Measurements from ENCODE around the gene EPB41L4A.

The EPB41L4A gene

DNA sequence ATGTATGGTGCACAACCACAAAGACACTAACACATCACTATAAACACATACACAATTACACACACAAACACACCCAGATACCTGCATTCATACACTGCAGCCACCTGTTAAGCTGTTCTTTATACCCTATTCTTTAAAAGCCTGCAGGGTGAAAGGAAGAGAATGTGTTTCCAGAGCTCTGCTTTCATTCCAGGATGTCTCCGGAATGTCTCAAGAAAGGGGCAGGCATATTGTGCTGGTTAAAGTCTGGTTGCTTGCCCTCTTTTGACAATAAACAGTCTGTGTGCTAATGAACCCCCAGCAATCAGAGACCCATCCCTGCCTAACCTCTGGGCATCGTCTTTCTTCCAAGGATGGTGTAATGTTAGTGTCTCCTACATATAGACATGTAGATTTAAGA lies 181.6 kb downstream of the EPB41L4A start:
- Histone ChIP-seq H2BK120ac (ENCODE audit: low read depth, low read length) (no peak overlapping the region), H3K4me2 (ENCODE audit: low read length, poor library complexity, severe bottlenecking) (no peak overlapping the region), H3K27me3 (ENCODE audit: control insufficient read depth in 1 of 2, insufficient read depth in 1 of 2, low read length in 2 of 2) (no peaks in the 10 kb centered on the region), H3K4me3 (ENCODE audit: insufficient read depth in 1 of 2, low read depth in 1 of 2, low read length in 2 of 2) (no peak overlapping the region), H2AK5ac (ENCODE audit: low read length, severe bottlenecking) (no peak overlapping the region), H3K4me1 (ENCODE audit: control insufficient read depth, insufficient read depth, low read depth, low read length) (no peaks in the 10 kb centered on the region), H3K27ac (ENCODE audit: low read length, poor library complexity, severe bottlenecking) (no peak overlapping the region), H3K9ac (ENCODE audit: low read length) (no peak overlapping the region), H3K36me3 (ENCODE audit: control insufficient read depth in 1 of 2, insufficient read depth in 2 of 2, low read depth in 1 of 2, low read length in 2 of 2) (no peaks in the 10 kb centered on the region), H3K4ac (ENCODE audit: low read depth in 1 of 2, low read length in 2 of 2) (no peak overlapping the region), H4K91ac (ENCODE audit: low read length) (no peak overlapping the region), H2AFZ (ENCODE audit: low read depth, low read length) (no peak overlapping the region), H3K9me3 (ENCODE audit: control insufficient read depth, low read length) (no peaks in the 10 kb centered on the region), H3K79me1 (replicated peaks; ENCODE audit: low read length, poor library complexity, severe bottlenecking) (no peaks in the 10 kb centered on the region), H3K23ac (ENCODE audit: low read length in 2 of 2) (no peak overlapping the region), H2BK12ac (ENCODE audit: low read length in 2 of 2) (no peak overlapping the region), H2BK15ac (ENCODE audit: low read depth, poor library complexity, severe bottlenecking) (no peak overlapping the region), H3K18ac (ENCODE audit: low read depth in 1 of 2, low read length in 2 of 2) (no peak overlapping the region), H4K8ac (ENCODE audit: low read length) (no peak overlapping the region), H2BK5ac (ENCODE audit: low read depth, low read length, poor library complexity, severe bottlenecking) (no peak overlapping the region), H3K14ac (ENCODE audit: low read length in 2 of 2) (no peak overlapping the region)
- no peak for DNase-seq
- 92% methylated on average over 1 of the region's 2 CpGs for WGBS

DNA sequence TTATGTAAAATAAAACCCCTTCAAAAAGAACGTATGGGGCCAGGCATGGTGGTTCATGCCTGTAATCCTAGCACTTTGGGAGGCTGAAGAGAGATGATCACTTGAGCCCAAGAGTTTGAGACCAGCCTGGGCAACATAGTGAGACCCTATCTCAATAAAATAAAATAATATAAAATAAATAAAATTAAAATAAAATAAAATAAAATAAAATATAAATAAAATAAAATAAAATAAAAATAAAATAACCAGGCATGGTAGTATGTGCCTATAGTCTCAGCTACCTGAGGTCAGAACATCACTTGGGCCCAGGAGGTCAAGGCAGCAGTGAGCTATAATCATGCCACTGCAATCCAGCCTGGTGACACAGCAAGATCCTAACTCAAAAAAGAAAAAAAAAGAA lies 185.1 kb downstream of the EPB41L4A start:
- Histone ChIP-seq H3K27me3 (ENCODE audit: control insufficient read depth in 1 of 2, insufficient read depth in 1 of 2, low read length in 2 of 2) (no peaks in the 10 kb centered on the region), H2BK5ac (ENCODE audit: low read depth, low read length, poor library complexity, severe bottlenecking) (no peak overlapping the region), H4K91ac (ENCODE audit: low read length) (no peak overlapping the region), H3K14ac (ENCODE audit: low read length in 2 of 2) (no peak overlapping the region), H2BK12ac (ENCODE audit: low read length in 2 of 2) (no peak overlapping the region), H3K4me3 (ENCODE audit: insufficient read depth in 1 of 2, low read depth in 1 of 2, low read length in 2 of 2) (no peak overlapping the region), H2AK5ac (ENCODE audit: low read length, severe bottlenecking) (no peak overlapping the region), H4K8ac (ENCODE audit: low read length) (no peak overlapping the region), H3K4ac (ENCODE audit: low read depth in 1 of 2, low read length in 2 of 2) (no peak overlapping the region), H2BK120ac (ENCODE audit: low read depth, low read length) (no peak overlapping the region), H2AFZ (ENCODE audit: low read depth, low read length) (no peak overlapping the region), H3K4me2 (ENCODE audit: low read length, poor library complexity, severe bottlenecking) (no peak overlapping the region), H3K4me1 (ENCODE audit: control insufficient read depth, insufficient read depth, low read depth, low read length) (no peaks in the 10 kb centered on the region), H3K9me3 (ENCODE audit: control insufficient read depth, low read length) (no peaks in the 10 kb centered on the region), H2BK15ac (ENCODE audit: low read depth, poor library complexity, severe bottlenecking) (no peak overlapping the region), H3K27ac (ENCODE audit: low read length, poor library complexity, severe bottlenecking) (no peak overlapping the region), H3K9ac (ENCODE audit: low read length) (no peak overlapping the region), H3K23ac (ENCODE audit: low read length in 2 of 2) (no peak overlapping the region), H3K36me3 (ENCODE audit: control insufficient read depth in 1 of 2, insufficient read depth in 2 of 2, low read depth in 1 of 2, low read length in 2 of 2) (no peaks in the 10 kb centered on the region), H3K79me1 (replicated peaks; ENCODE audit: low read length, poor library complexity, severe bottlenecking) (no peaks in the 10 kb centered on the region), H3K18ac (ENCODE audit: low read depth in 1 of 2, low read length in 2 of 2) (no peak overlapping the region)
- WGBS: 80% methylated on average over 1 of the region's 1 CpG
- DNase-seq: no peak

DNA sequence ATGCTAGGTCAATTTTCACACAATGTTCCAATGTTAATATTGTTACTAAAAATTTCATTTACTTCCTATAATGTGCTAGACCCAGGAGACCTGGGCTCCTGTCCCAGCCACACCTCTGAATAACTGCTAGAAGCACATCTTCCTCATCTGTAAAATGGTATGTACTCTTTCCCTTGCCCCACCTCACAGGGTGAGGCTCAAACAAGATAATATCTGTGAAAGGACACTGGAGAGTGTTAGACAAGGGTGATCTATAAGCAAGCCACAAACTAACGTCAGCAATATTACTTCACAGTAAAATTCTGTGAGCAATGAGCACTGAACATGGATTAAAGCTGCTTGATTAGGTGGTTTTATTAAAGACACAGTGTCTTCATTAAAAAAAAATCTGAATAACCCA lies 186.4 kb downstream of the EPB41L4A start:
- Histone ChIP-seq H3K4me2 (ENCODE audit: low read length, poor library complexity, severe bottlenecking) (no peak overlapping the region), H3K27ac (ENCODE audit: low read length, poor library complexity, severe bottlenecking) (no peak overlapping the region), H2BK12ac (ENCODE audit: low read length in 2 of 2) (no peak overlapping the region), H2BK5ac (ENCODE audit: low read depth, low read length, poor library complexity, severe bottlenecking) (no peak overlapping the region), H3K18ac (ENCODE audit: low read depth in 1 of 2, low read length in 2 of 2) (no peak overlapping the region), H3K23ac (ENCODE audit: low read length in 2 of 2) (no peak overlapping the region), H4K8ac (ENCODE audit: low read length) (no peak overlapping the region), H2AFZ (ENCODE audit: low read depth, low read length) (no peak overlapping the region), H2AK5ac (ENCODE audit: low read length, severe bottlenecking) (no peak overlapping the region), H3K36me3 (ENCODE audit: control insufficient read depth in 1 of 2, insufficient read depth in 2 of 2, low read depth in 1 of 2, low read length in 2 of 2) (no peaks in the 10 kb centered on the region), H3K4ac (ENCODE audit: low read depth in 1 of 2, low read length in 2 of 2) (no peak overlapping the region), H3K9ac (ENCODE audit: low read length) (no peak overlapping the region), H2BK15ac (ENCODE audit: low read depth, poor library complexity, severe bottlenecking) (no peak overlapping the region), H3K4me1 (ENCODE audit: control insufficient read depth, insufficient read depth, low read depth, low read length) (peaks cover 6% of the 10 kb centered on the region), H3K79me1 (replicated peaks; ENCODE audit: low read length, poor library complexity, severe bottlenecking) (no peaks in the 10 kb centered on the region), H3K4me3 (ENCODE audit: insufficient read depth in 1 of 2, low read depth in 1 of 2, low read length in 2 of 2) (no peak overlapping the region), H3K27me3 (ENCODE audit: control insufficient read depth in 1 of 2, insufficient read depth in 1 of 2, low read length in 2 of 2) (no peaks in the 10 kb centered on the region), H2BK120ac (ENCODE audit: low read depth, low read length) (no peak overlapping the region), H4K91ac (ENCODE audit: low read length) (no peak overlapping the region), H3K14ac (ENCODE audit: low read length in 2 of 2) (no peak overlapping the region), H3K9me3 (ENCODE audit: control insufficient read depth, low read length) (no peaks in the 10 kb centered on the region)
- WGBS: no CpG with 5 or more reads among the region's 1 CpG
- no peak for DNase-seq

DNA sequence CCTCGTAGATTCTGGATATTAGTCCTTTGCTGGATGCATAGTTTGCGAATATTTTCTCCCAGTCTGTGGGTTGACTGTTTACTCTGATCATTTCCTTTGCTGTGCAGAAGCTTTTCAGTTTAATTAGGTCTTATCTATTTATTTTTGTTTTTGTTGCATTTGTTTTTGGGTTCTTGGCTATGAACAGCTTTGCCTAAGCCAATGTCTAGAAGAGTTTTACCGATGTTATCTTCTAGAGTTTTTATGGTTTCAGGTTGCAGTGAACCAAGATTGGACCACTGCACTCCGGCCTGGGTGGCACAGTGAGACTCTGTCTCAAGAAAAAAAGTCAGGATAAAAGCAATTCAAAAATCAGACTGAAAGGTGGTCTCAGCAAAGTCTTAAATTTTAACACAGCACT lies 188.5 kb downstream of the EPB41L4A start:
- no peak for DNase-seq
- H3K9ac ChIP-seq (ENCODE audit: low read length): no peak overlapping the region
- peaks cover 6% of the 10 kb centered on the region for H3K4me1 ChIP-seq (ENCODE audit: control insufficient read depth, insufficient read depth, low read depth, low read length)
- H3K14ac ChIP-seq (ENCODE audit: low read length in 2 of 2): no peak overlapping the region
- H2AK5ac ChIP-seq (ENCODE audit: low read length, severe bottlenecking): no peak overlapping the region
- no peaks in the 10 kb centered on the region for H3K79me1 ChIP-seq (replicated peaks; ENCODE audit: low read length, poor library complexity, severe bottlenecking)
- no peak overlapping the region for H2BK12ac ChIP-seq (ENCODE audit: low read length in 2 of 2)
- H2AFZ ChIP-seq (ENCODE audit: low read depth, low read length): no peak overlapping the region
- no peaks in the 10 kb centered on the region for H3K27me3 ChIP-seq (ENCODE audit: control insufficient read depth in 1 of 2, insufficient read depth in 1 of 2, low read length in 2 of 2)
- no peaks in the 10 kb centered on the region for H3K36me3 ChIP-seq (ENCODE audit: control insufficient read depth in 1 of 2, insufficient read depth in 2 of 2, low read depth in 1 of 2, low read length in 2 of 2)
- WGBS: 90% methylated on average over 4 of the region's 4 CpGs
- no peak overlapping the region for H2BK15ac ChIP-seq (ENCODE audit: low read depth, poor library complexity, severe bottlenecking)
- no peak overlapping the region for H4K8ac ChIP-seq (ENCODE audit: low read length)
- H2BK5ac ChIP-seq (ENCODE audit: low read depth, low read length, poor library complexity, severe bottlenecking): no peak overlapping the region
- no peak overlapping the region for H2BK120ac ChIP-seq (ENCODE audit: low read depth, low read length)
- no peak overlapping the region for H3K4me3 ChIP-seq (ENCODE audit: insufficient read depth in 1 of 2, low read depth in 1 of 2, low read length in 2 of 2)
- no peak overlapping the region for H3K27ac ChIP-seq (ENCODE audit: low read length, poor library complexity, severe bottlenecking)
- H3K18ac ChIP-seq (ENCODE audit: low read depth in 1 of 2, low read length in 2 of 2): no peak overlapping the region
- H3K9me3 ChIP-seq (ENCODE audit: control insufficient read depth, low read length): no peaks in the 10 kb centered on the region
- H3K23ac ChIP-seq (ENCODE audit: low read length in 2 of 2): no peak overlapping the region
- H3K4me2 ChIP-seq (ENCODE audit: low read length, poor library complexity, severe bottlenecking): no peak overlapping the region
- no peak overlapping the region for H3K4ac ChIP-seq (ENCODE audit: low read depth in 1 of 2, low read length in 2 of 2)
- H4K91ac ChIP-seq (ENCODE audit: low read length): no peak overlapping the region

Measured in mesenchymal stem cell (in vitro differentiated cells and primary cell).